ENCODE results near the gene IL6R.

GRCh38 chr1:154423304-154423987 is 18.3 kb downstream of the IL6R start:
- no peak for TF ChIP-seq CTCF (IDR thresholded peaks at IDR 0.05; ENCODE audit: low read depth, low read length)
- no peak for TF ChIP-seq EZH2phosphoT487 (IDR thresholded peaks at IDR 0.05; ENCODE audit: low read depth)

All from OCI-LY3 (cell line).